ENCODE measurements around the gene SLC33A1. TPM values are rescaled to one million over a fixed set of nuclear protein-coding genes. Genes with fewer than 3 reads are reported as not detected.
A peak's percentile ranks its signal among the peaks of the same experiment; 100 is the strongest.

SLC33A1 gene
- total and polyA plus RNA-seq, 2 of the 13 experiments (the other 11 are each of a cell fraction or from before 2014, with no cell fraction given): 20.0 to 32.1 TPM

GRCh38 chr3:155869691-155870090 lies 15.5 kb upstream of the SLC33A1 start (continued):
- no peak for TF ChIP-seq ZNF318 (CRISPR knock-in tag; IDR thresholded peaks at IDR 0.05)
- TF ChIP-seq HNF4A (CRISPR knock-in tag; IDR thresholded peaks at IDR 0.05): no peak
- no peak for TF ChIP-seq PCBP1 (IDR thresholded peaks at IDR 0.05; ENCODE audit: borderline replicate concordance, low read depth, low read length)
- TF ChIP-seq AHR (CRISPR knock-in tag; IDR thresholded peaks at IDR 0.05): no peak
- TF ChIP-seq, protein P1, sequence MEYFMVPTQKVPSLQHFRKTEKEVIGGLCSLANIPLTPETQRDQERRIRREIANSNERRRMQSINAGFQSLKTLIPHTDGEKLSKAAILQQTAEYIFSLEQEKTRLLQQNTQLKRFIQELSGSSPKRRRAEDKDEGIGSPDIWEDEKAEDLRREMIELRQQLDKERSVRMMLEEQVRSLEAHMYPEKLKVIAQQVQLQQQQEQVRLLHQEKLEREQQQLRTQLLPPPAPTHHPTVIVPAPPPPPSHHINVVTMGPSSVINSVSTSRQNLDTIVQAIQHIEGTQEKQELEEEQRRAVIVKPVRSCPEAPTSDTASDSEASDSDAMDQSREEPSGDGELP (IDR thresholded peaks at IDR 0.05; ENCODE audit: borderline replicate concordance, low read depth): peak; percentile 41; the same call in 1 of the 2 replicates
- 0 out of 2 replicates have a peak, but pooled peaks have one; percentile 5 for TF ChIP-seq ZNF343 (CRISPR knock-in tag; IDR thresholded peaks at IDR 0.05)
- TF ChIP-seq, protein P2, sequence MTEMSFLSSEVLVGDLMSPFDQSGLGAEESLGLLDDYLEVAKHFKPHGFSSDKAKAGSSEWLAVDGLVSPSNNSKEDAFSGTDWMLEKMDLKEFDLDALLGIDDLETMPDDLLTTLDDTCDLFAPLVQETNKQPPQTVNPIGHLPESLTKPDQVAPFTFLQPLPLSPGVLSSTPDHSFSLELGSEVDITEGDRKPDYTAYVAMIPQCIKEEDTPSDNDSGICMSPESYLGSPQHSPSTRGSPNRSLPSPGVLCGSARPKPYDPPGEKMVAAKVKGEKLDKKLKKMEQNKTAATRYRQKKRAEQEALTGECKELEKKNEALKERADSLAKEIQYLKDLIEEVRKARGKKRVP (CRISPR knock-in tag; IDR thresholded peaks at IDR 0.05): peak in 1 of 2 experiments; percentile 0; a peak in 1 of 4 replicates
- TF ChIP-seq ZNF619 (CRISPR knock-in tag; IDR thresholded peaks at IDR 0.05): no peak
- TF ChIP-seq SAP130 (CRISPR knock-in tag; IDR thresholded peaks at IDR 0.05; ENCODE audit: low read depth): no peak
- TF ChIP-seq ZNF615 (CRISPR knock-in tag; IDR thresholded peaks at IDR 0.05; ENCODE audit: borderline replicate concordance): no peak
